ENCODE measurements around the gene RHEBL1.

GRCh38 chr12:49092086-49092815, 22.5 kb upstream of the RHEBL1 start:
- peak; percentile 57 for TF ChIP-seq CTCF (conservative IDR thresholded peaks at IDR 0.05; ENCODE audit: low read depth, low read length)
- peak; percentile 38 for TF ChIP-seq EZH2 (IDR thresholded peaks at IDR 0.05; ENCODE audit: borderline replicate concordance, low read depth, low read length, poor library complexity, severe bottlenecking)

All from A673 (cell line).